Right atrium auricular region (tissue), 2 donors: ENCODE results near the gene NT5DC1. TPM values are rescaled to one million over a fixed set of nuclear protein-coding genes. Genes with fewer than 3 reads are reported as not detected.

Experiments
- DNase-seq: peaks from one replicate; pipeline ENCODE4 v3.0.0-alpha.2; 2019; ENCODE audit warnings: low spot score
- H3K27ac ChIP-seq, 2 donors: fragments of 200-600 bp; sonication (generic); 1 replicate in 1 of 2; 2 replicates in 1 of 2; pipeline ENCODE4 v1.5.1; 2016 to 2019
- H3K27me3 ChIP-seq, 2 donors: fragments of 200-600 bp; sonication (generic); one replicate each; pipeline versions ENCODE4 v1.5.1 to v1.6.0; 2017 to 2019
- H3K36me3 ChIP-seq: fragments of 200-600 bp; sonication (generic); one replicate; pipeline ENCODE4 v1.5.1; 2016
- H3K4me1 ChIP-seq, 2 donors: fragments of 200-600 bp; sonication (generic); one replicate each; pipeline versions ENCODE4 v1.5.1 to v1.6.0; 2017 to 2019
- H3K4me3 ChIP-seq, 2 donors: fragments of 200-600 bp; sonication (generic); 1 replicate in 1 of 2; 2 replicates in 1 of 2; pipeline ENCODE4 v1.5.1; 2017 to 2019; ENCODE audit warnings: mild to moderate bottlenecking in 1 of 2, moderate library complexity in 1 of 2
- H3K9me3 ChIP-seq, 2 donors: fragments of 200-600 bp; sonication (generic); one replicate each; pipeline ENCODE4 v1.5.1; 2019
- CTCF ChIP-seq, 2 donors: fragments of 200-600 bp; sonication (generic); IDR thresholded peaks; one replicate each; pipeline ENCODE4 v1.5.1; 2019; ENCODE audit warnings: antibody characterized with exemption in 2 of 2
- total RNA-seq, 2 donors: library from RNA; depleted of rRNA; stranded (reverse); fragments of >200 nt; gene quantifications; one replicate each; pipeline ENCODE4 v1.1.0, GENCODE V29; 2016

The NT5DC1 gene
- total RNA-seq, 2 donors from 2014 or later, result 11.2 to 22.6 TPM

- H3K36me3 ChIP-seq, result no peaks in the 10 kb centered on the region
- peaks cover 0 to 8% of the 10 kb centered on the region in 2 donors for H3K4me1 ChIP-seq
- TF ChIP-seq CTCF (IDR thresholded peaks at IDR 0.05), result no peak
- DNase-seq, result no peak
- no peaks in the 10 kb centered on the region for H3K27me3 ChIP-seq
- no peaks in the 10 kb centered on the region for H3K9me3 ChIP-seq
- H3K4me3 ChIP-seq, result no peak overlapping the region
- peak overlapping the region in 1 of 2 donors; percentile 9 for H3K27ac ChIP-seq
Observed at GRCh38 chr6:116144605-116145004, 44.0 kb downstream of the NT5DC1 start.

GRCh38 chr6:116145803-116146675 is 45.4 kb downstream of the NT5DC1 start:
- H3K4me3 ChIP-seq, result no peak overlapping the region
- no peaks in the 10 kb centered on the region for H3K9me3 ChIP-seq
- H3K36me3 ChIP-seq, result no peaks in the 10 kb centered on the region
- no peak for TF ChIP-seq CTCF (IDR thresholded peaks at IDR 0.05)
- no peak overlapping the region for H3K27ac ChIP-seq
- H3K4me1 ChIP-seq, result peaks cover 0 to 8% of the 10 kb centered on the region in 2 donors
- no peak for DNase-seq
- no peaks in the 10 kb centered on the region for H3K27me3 ChIP-seq

- no peaks in the 10 kb centered on the region for H3K27me3 ChIP-seq
Observed at GRCh38 chr6:116152620-116153019, 52.0 kb downstream of the NT5DC1 start.

GRCh38 chr6:116154887-116155286 is 54.2 kb downstream of the NT5DC1 start:
- H3K27ac ChIP-seq, result no peak overlapping the region
- no peak for DNase-seq
- H3K9me3 ChIP-seq, result no peaks in the 10 kb centered on the region
- H3K36me3 ChIP-seq, result no peaks in the 10 kb centered on the region
- H3K4me3 ChIP-seq, result no peak overlapping the region
- TF ChIP-seq CTCF (IDR thresholded peaks at IDR 0.05), result no peak
- H3K27me3 ChIP-seq, result no peaks in the 10 kb centered on the region
- no peaks in the 10 kb centered on the region for H3K4me1 ChIP-seq

More at GRCh38 chr6:116152620-116153019, 52.0 kb downstream of the NT5DC1 start:
- Histone ChIP-seq H3K9me3 (no peaks in the 10 kb centered on the region), H3K27ac (no peak overlapping the region), H3K36me3 (no peaks in the 10 kb centered on the region), H3K4me1 (no peaks in the 10 kb centered on the region), H3K4me3 (no peak overlapping the region)
- TF ChIP-seq CTCF (IDR thresholded peaks at IDR 0.05), result no peak
- DNase-seq, result no peak

GRCh38 chr6:116156405-116157326 is 56.0 kb downstream of the NT5DC1 start:
- no peak overlapping the region for H3K4me3 ChIP-seq
- H3K27ac ChIP-seq, result no peak overlapping the region
- no peaks in the 10 kb centered on the region for H3K9me3 ChIP-seq
- no peak for DNase-seq
- H3K36me3 ChIP-seq, result no peaks in the 10 kb centered on the region
- H3K4me1 ChIP-seq, result no peaks in the 10 kb centered on the region
- H3K27me3 ChIP-seq, result no peaks in the 10 kb centered on the region
- no peak for TF ChIP-seq CTCF (IDR thresholded peaks at IDR 0.05)
